H9 (cell line): Measurements from ENCODE around the gene CCDC141. TPM values are rescaled to one million over a fixed set of nuclear protein-coding genes. Genes with fewer than 3 reads are reported as not detected.

Experiments
- DNase-seq: peaks from one replicate; pipeline ENCODE4 v3.0.0-alpha.2; 2017
- H2AFZ ChIP-seq: one replicate; pipeline ENCODE4 v1.6.1; 2013; ENCODE audit warnings: mild to moderate bottlenecking, low read length, control low read depth, moderate library complexity
- H2AK5ac ChIP-seq: 2 replicates; pipeline ENCODE4 v1.6.1; 2013; ENCODE audit warnings: low read length, control low read depth, mixed read lengths; ENCODE audit not compliant: insufficient read length
- H2BK120ac ChIP-seq: one replicate; pipeline ENCODE4 v1.6.1; 2013; ENCODE audit warnings: low read depth, mild to moderate bottlenecking, low read length, control low read depth, inconsistent platforms; ENCODE audit not compliant: poor library complexity, severe bottlenecking
- H2BK12ac ChIP-seq: 2 replicates; pipeline ENCODE4 v1.6.1; 2013; ENCODE audit warnings: low read length, control low read depth, mixed read lengths, low read depth; ENCODE audit not compliant: insufficient read length
- H2BK15ac ChIP-seq: 2 replicates; pipeline ENCODE4 v1.6.1; 2013; ENCODE audit warnings: low read depth, low read length, control low read depth
- H2BK20ac ChIP-seq: one replicate; pipeline ENCODE4 v1.6.1; 2013; ENCODE audit warnings: low read depth, mild to moderate bottlenecking, low read length, control low read depth, inconsistent platforms; ENCODE audit not compliant: poor library complexity, severe bottlenecking
- H2BK5ac ChIP-seq: 2 replicates; pipeline ENCODE4 v1.6.1; 2013; ENCODE audit warnings: low read length, control low read depth, mixed read lengths; ENCODE audit not compliant: insufficient read length
- H3K14ac ChIP-seq: 2 replicates; pipeline ENCODE4 v1.6.1; 2013; ENCODE audit warnings: low read length, control low read depth; ENCODE audit not compliant: insufficient read depth
- H3K18ac ChIP-seq: 2 replicates; pipeline ENCODE4 v1.6.1; 2013; ENCODE audit warnings: low read depth, mild to moderate bottlenecking, mixed read lengths, low read length, control low read depth; ENCODE audit not compliant: insufficient read length
- H3K23ac ChIP-seq: 2 replicates; pipeline ENCODE4 v1.6.1; 2013; ENCODE audit warnings: low read length, control low read depth, mixed read lengths, low read depth; ENCODE audit not compliant: insufficient read length
- H3K23me2 ChIP-seq: 2 replicates; pipeline ENCODE4 v1.6.1; 2013; ENCODE audit warnings: low read depth, mild to moderate bottlenecking, mixed read lengths, low read length, control low read depth; ENCODE audit not compliant: insufficient read length, poor library complexity, severe bottlenecking
- H3K27ac ChIP-seq: 2 replicates; pipeline ENCODE4 v1.5.1; 2013; ENCODE audit warnings: low read length, control low read depth, mixed read lengths, low read depth; ENCODE audit not compliant: insufficient read length
- H3K27me3 ChIP-seq: 2 replicates; pipeline ENCODE4 v1.6.1; 2013; ENCODE audit warnings: low read length, control low read depth, inconsistent platforms; ENCODE audit not compliant: insufficient read depth
- H3K4ac ChIP-seq: 2 replicates; pipeline ENCODE4 v1.6.1; 2013; ENCODE audit warnings: low read depth, mild to moderate bottlenecking, control low read depth, inconsistent platforms, low read length, moderate library complexity
- H3K4me1 ChIP-seq: 2 replicates; pipeline ENCODE4 v1.6.1; 2013; ENCODE audit warnings: low read length, control low read depth, inconsistent platforms; ENCODE audit not compliant: insufficient read depth
- H3K4me2 ChIP-seq: 2 replicates; pipeline ENCODE4 v1.6.1; 2013; ENCODE audit warnings: low read length, control low read depth, mixed read lengths; ENCODE audit not compliant: insufficient read length, insufficient read depth
- H3K56ac ChIP-seq: 2 replicates; pipeline ENCODE4 v1.6.1; 2013; ENCODE audit warnings: low read depth, mild to moderate bottlenecking, mixed read lengths, low read length, control low read depth; ENCODE audit not compliant: insufficient read length
- H3K79me1 ChIP-seq: 2 replicates; pipeline ENCODE4 v1.6.1; 2013; ENCODE audit warnings: low read depth, mild to moderate bottlenecking, moderate library complexity, low read length, control low read depth, inconsistent platforms; ENCODE audit not compliant: insufficient read depth, poor library complexity, severe bottlenecking
- H3K79me2 ChIP-seq: 2 replicates; pipeline ENCODE4 v1.6.1; 2013; ENCODE audit warnings: low read length, control low read depth, inconsistent platforms; ENCODE audit not compliant: insufficient read depth
- H3K9ac ChIP-seq: 2 replicates; pipeline ENCODE4 v1.6.1; 2013; ENCODE audit warnings: low read length, control low read depth, mixed read lengths; ENCODE audit not compliant: insufficient read length; ENCODE audit errors: extremely low read depth
- H3K9me3 ChIP-seq: one replicate; pipeline ENCODE4 v1.6.1; 2013; ENCODE audit warnings: low read depth, low read length, inconsistent platforms; ENCODE audit not compliant: control insufficient read depth
- H3T11ph ChIP-seq: one replicate; pipeline ENCODE4 v1.6.1; 2013; ENCODE audit warnings: mild to moderate bottlenecking, low read length, control low read depth, inconsistent platforms
- H4K20me1 ChIP-seq: one replicate; pipeline ENCODE4 v1.6.1; 2013; ENCODE audit not compliant: control insufficient read depth, insufficient read length, insufficient read depth
- H4K5ac ChIP-seq: 2 replicates; pipeline ENCODE4 v1.6.1; 2013; ENCODE audit warnings: low read depth, mild to moderate bottlenecking, mixed read lengths, low read length, control low read depth; ENCODE audit not compliant: insufficient read length
- H4K8ac ChIP-seq: replicated peaks from 2 replicates; pipeline ENCODE4 v1.6.1; 2013; ENCODE audit warnings: low read length, control low read depth, mixed read lengths, low read depth; ENCODE audit not compliant: insufficient read length
- H4K91ac ChIP-seq: 2 replicates; pipeline ENCODE4 v1.6.1; 2013; ENCODE audit warnings: low read depth, mild to moderate bottlenecking, moderate library complexity, mixed read lengths, low read length, control low read depth; ENCODE audit not compliant: insufficient read length
- H3K27ac Mint-ChIP-seq, 3 experiments: 2 replicates in 2 of 3; 3 replicates in 1 of 3; pipeline ENCODE4 v1.8.0; 2020 to 2021; ENCODE audit warnings: mixed read lengths in 3 of 3, mild to moderate bottlenecking in 1 of 3, moderate library complexity in 1 of 3
- H3K27me3 Mint-ChIP-seq: 2 replicates; pipeline ENCODE4 v1.8.0; 2021; ENCODE audit warnings: low read depth, mild to moderate bottlenecking, moderate library complexity, mixed read lengths
- H3K36me3 Mint-ChIP-seq, 3 experiments: 2 replicates in 2 of 3; 3 replicates in 1 of 3; pipeline ENCODE4 v1.8.0; 2020 to 2021; ENCODE audit warnings: low read depth in 3 of 3, mixed read lengths in 3 of 3; ENCODE audit not compliant: insufficient read depth in 1 of 3
- H3K4me1 Mint-ChIP-seq, 2 experiments: 2 replicates each; pipeline ENCODE4 v1.8.0; 2020; ENCODE audit warnings: mixed read lengths in 2 of 2
- H3K4me3 Mint-ChIP-seq, 2 experiments: 2 replicates in 1 of 2; 3 replicates in 1 of 2; pipeline ENCODE4 v1.8.0; 2020 to 2021; ENCODE audit warnings: mild to moderate bottlenecking in 2 of 2, mixed read lengths in 2 of 2, moderate library complexity in 1 of 2
- H3K9me3 Mint-ChIP-seq, 2 experiments: 2 replicates in 1 of 2; 3 replicates in 1 of 2; pipeline ENCODE4 v1.8.0; 2020; ENCODE audit warnings: mild to moderate bottlenecking in 2 of 2, mixed read lengths in 2 of 2, moderate library complexity in 1 of 2
- WGBS: extraction: QIAGEN DNeasy Blood & Tissue Kit; methylation state at CpG from one replicate; pipeline ENCODE4 v1.1.7; 2013; ENCODE audit warnings: missing lambda C conversion rate, low lambda C conversion rate, mixed read lengths; ENCODE audit not compliant: insufficient read length; ENCODE audit errors: extremely low coverage; 5-methylcytosine and 5-hydroxymethylcytosine counted together
- total RNA-seq: library from RNA; stranded (reverse); gene quantifications from 2 replicates; pipeline ENCODE4 v1.2.1, GENCODE V29; 2021
- TF ChIP-seq, protein P1 (sequence below): fragments of 200-600 bp; sonication (generic); conservative IDR thresholded peaks from 3 replicates; pipeline ENCODE4 v1.8.0; 2021; ENCODE audit warnings: antibody characterized with exemption, mild to moderate bottlenecking

CCDC141 gene
- total RNA-seq, 1 experiment from 2014 or later = 1.0 TPM

DNA sequence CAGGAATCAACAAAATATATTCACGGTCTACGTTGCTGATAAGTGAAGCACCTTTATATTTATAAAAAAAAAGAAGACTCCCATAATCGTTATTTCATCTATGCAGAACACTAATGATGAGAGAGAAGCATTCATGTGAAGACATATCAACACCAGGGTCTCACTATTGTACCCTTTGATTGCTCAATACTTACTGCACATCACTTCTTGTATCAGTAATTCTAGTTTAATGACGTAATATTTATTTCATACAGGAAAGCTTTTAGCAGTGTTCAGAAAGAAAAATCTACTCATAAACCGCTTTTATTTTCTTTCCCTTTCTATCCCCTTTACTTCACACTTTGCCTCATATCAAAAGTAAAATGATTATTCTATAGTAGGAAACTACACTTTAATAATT lies 30.7 kb downstream of the CCDC141 start:
- Mint-ChIP-seq H3K9me3 (peaks cover 5 to 6% of the 10 kb centered on the region in 2 experiments; a peak in 3 of 5 replicates), H3K27ac (no peak overlapping the region), H3K36me3 (peaks cover 0 to 6% (median 5%) of the 10 kb centered on the region in 3 experiments; a peak in 1 of 7 replicates), H3K27me3 (no peaks in the 10 kb centered on the region), H3K4me1 (no peaks in the 10 kb centered on the region), H3K4me3 (no peak overlapping the region)
- no peaks in the 10 kb centered on the region for H3K79me1 ChIP-seq
- H2BK20ac ChIP-seq = no peak overlapping the region
- no peaks in the 10 kb centered on the region for H3K79me2 ChIP-seq
- H3K14ac ChIP-seq = no peak overlapping the region
- H2AFZ ChIP-seq = no peak overlapping the region
- H3K27ac ChIP-seq = no peak overlapping the region
- no peak overlapping the region for H3K9ac ChIP-seq
- no peak overlapping the region for H4K5ac ChIP-seq
- H3K4me2 ChIP-seq = no peak overlapping the region
- no peak overlapping the region for H3K23ac ChIP-seq
- no peak overlapping the region for H3K56ac ChIP-seq
- WGBS = 100% methylated on average over 1 of the region's 5 CpGs
- TF ChIP-seq, protein P1, sequence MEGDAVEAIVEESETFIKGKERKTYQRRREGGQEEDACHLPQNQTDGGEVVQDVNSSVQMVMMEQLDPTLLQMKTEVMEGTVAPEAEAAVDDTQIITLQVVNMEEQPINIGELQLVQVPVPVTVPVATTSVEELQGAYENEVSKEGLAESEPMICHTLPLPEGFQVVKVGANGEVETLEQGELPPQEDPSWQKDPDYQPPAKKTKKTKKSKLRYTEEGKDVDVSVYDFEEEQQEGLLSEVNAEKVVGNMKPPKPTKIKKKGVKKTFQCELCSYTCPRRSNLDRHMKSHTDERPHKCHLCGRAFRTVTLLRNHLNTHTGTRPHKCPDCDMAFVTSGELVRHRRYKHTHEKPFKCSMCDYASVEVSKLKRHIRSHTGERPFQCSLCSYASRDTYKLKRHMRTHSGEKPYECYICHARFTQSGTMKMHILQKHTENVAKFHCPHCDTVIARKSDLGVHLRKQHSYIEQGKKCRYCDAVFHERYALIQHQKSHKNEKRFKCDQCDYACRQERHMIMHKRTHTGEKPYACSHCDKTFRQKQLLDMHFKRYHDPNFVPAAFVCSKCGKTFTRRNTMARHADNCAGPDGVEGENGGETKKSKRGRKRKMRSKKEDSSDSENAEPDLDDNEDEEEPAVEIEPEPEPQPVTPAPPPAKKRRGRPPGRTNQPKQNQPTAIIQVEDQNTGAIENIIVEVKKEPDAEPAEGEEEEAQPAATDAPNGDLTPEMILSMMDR = no peak
- H4K8ac ChIP-seq = no peak overlapping the region
- H3T11ph ChIP-seq = no peak overlapping the region
- H4K20me1 ChIP-seq = no peaks in the 10 kb centered on the region
- no peak overlapping the region for H2BK15ac ChIP-seq
- H2AK5ac ChIP-seq = no peak overlapping the region
- no peak overlapping the region for H4K91ac ChIP-seq
- no peaks in the 10 kb centered on the region for H3K9me3 ChIP-seq
- no peak overlapping the region for H2BK120ac ChIP-seq
- no peak overlapping the region for H3K4ac ChIP-seq
- no peak overlapping the region for H2BK12ac ChIP-seq
- H3K4me1 ChIP-seq = no peaks in the 10 kb centered on the region
- H3K18ac ChIP-seq = no peak overlapping the region
- DNase-seq = no peak
- H3K27me3 ChIP-seq = no peaks in the 10 kb centered on the region
- no peaks in the 10 kb centered on the region for H3K23me2 ChIP-seq
- H2BK5ac ChIP-seq = no peak overlapping the region
